ENCODE measurements around the gene PCNP. TPM values are rescaled to one million over a fixed set of nuclear protein-coding genes. Genes with fewer than 3 reads are reported as not detected.

PCNP gene
- total and polyA plus RNA-seq, 9 of the 15 experiments (the other 6 are each of a cell fraction or from before 2014, with no cell fraction given), result 54.3 to 170 (median 150) TPM

- TF ChIP-seq ZBTB40 (IDR thresholded peaks at IDR 0.05), result peak; percentile 96
- no peak for TF ChIP-seq ZBTB40 (CRISPR knock-in tag; IDR thresholded peaks at IDR 0.05)
- TF ChIP-seq SRF (CRISPR knock-in tag; IDR thresholded peaks at IDR 0.05), result peak in 1 of 2 experiments; percentile 85; a peak in 2 of 4 replicates
- peak; percentile 82 to 96; a peak in 3 of 4 replicates for TF ChIP-seq HDAC1 (IDR thresholded peaks at IDR 0.05)
- TF ChIP-seq MBD2 (IDR thresholded peaks at IDR 0.05; ENCODE audit: borderline replicate concordance, low read depth), result peak; percentile 67; the same call in 1 of the 2 replicates
- peak; percentile 69; the same call in 1 of the 2 replicates for TF ChIP-seq ETV5 (CRISPR knock-in tag; IDR thresholded peaks at IDR 0.05; ENCODE audit: low read depth)
- TF ChIP-seq ZNF347 (CRISPR knock-in tag; IDR thresholded peaks at IDR 0.05; ENCODE audit: low read depth), result no peak
- TF ChIP-seq POLR2G (IDR thresholded peaks at IDR 0.05; ENCODE audit: low read depth, low read length), result peak; percentile 96
- no peak for TF ChIP-seq DMBX1 (CRISPR knock-in tag; IDR thresholded peaks at IDR 0.05; ENCODE audit: borderline replicate concordance)
- TF ChIP-seq HMBOX1 (IDR thresholded peaks at IDR 0.05), result no peak
- peak in 1 of 2 experiments; percentile 62; a peak in 1 of 4 replicates for TF ChIP-seq TBL1XR1 (IDR thresholded peaks at IDR 0.05; ENCODE audit: low read length in 2 of 2)
- TF ChIP-seq SAP30 (IDR thresholded peaks at IDR 0.05; ENCODE audit: borderline replicate concordance, insufficient read depth, low read depth, low read length, poor library complexity, severe bottlenecking), result peak; percentile 78
- peak in 1 of 2 experiments; percentile 95; a peak in 2 of 4 replicates for TF ChIP-seq TEAD1 (CRISPR knock-in tag; IDR thresholded peaks at IDR 0.05)
Measured at GRCh38 chr3:101573449-101574387, at the start of gene PCNP (continued).

All from K562 (cell line).